GM18499 (cell line): ENCODE data around the gene LIPC.
A peak's percentile ranks its signal among the peaks of the same experiment; 100 is the strongest.

Experiments
- ATAC-seq: cut with Tn5 transposase; IDR thresholded peaks from one replicate; pipeline ENCODE4 v1.9.1; 2021; ENCODE audit warnings: moderate number of reproducible peaks; ENCODE audit not compliant: insufficient read depth, unreplicated experiment

The LIPC gene

DNA sequence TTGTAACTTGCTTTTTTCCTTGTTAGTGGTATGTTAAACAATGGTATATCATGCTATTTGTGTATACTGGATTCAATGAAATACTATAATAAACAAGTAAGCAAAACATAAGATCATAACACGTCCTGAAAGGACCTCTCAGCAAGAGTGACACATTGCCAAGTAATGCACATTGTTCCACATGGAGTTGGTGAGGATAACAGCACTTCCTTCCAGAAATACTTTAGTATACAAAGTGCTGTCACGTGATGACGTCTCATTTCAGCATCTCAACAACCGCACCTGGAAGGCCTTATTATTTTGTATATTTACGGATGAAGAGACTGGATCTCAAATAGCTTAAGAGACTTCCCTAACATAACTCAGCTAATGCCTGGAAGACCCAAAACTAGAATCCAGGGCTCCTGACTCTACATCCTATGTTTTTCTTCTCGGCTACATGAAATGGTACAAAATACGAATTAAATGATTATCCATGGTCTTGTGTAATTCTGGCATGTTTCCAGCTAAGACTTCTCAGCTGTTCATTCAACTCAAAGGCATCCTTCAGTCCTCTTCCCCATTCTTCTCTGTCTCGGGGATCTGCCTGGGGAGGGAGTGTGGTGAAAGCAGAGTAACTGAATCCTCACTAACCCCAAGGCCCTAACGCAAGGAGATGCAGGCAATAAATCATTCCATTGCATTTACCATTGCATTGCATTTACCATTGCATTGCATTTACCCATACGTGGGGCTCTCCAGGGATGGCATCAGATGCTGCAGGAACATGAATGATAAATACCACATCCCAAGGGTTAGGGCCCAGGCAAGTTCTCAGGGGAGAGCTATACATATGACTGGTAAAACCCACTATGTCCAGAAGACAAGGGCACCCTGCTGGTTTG is 79.2 kb downstream of the LIPC start:
- ATAC-seq, result no peak

DNA sequence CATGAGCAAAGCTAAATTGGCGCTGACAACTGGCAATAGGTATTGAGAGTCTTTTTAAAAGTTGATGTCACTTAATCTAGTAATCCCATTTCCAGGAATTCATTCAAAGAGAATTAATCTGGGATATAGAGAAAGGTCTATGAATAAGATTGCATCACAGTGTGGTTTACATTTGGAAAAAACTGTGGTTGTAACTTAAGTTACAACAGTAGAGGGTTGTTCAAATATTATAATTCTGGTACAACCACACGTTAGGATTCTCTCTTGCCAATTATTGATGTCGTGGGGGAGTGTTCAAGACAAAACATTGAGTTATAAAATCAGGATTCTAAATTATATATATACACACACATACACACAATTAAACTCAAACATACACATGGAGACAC is 79.8 kb downstream of the LIPC start:
- no peak for ATAC-seq

DNA sequence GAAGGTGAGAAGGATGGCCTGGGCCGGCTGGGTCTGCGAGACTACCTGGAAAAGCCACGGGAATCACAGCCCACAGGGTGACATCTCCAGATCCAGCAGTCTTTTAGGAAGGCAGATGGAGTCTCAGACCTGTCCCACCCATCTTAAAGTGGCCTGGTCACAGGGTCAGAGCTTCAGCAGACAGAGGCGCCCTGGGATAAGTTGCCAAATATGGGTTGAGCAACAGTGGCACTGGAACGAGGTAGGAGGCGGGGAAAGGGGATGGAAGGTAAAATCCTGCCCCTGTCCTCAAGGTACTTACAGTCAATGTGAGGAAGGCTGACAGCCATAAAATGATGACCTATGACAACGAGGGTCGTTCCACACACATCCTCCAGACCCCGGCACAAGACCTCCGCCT is 80.7 kb downstream of the LIPC start:
- ATAC-seq, result no peak

DNA sequence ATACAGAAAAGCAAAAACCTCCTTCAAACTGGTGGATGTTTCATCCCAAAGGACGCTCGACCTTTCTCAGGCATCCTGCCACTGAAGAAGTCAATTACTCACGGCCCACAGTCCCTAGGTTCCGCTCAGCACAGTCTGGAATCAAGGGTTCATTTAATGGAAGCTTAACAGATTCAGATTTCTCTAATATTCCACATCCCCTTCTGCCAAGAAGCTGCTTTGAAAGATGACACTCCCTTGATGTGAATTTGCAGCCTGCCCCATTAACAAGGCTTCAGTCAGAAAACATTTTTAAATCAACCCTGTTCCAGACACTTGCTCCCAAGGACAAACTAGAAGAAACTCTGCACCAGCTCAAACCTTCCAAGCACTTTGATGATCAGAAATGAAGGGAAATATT is 81.2 kb downstream of the LIPC start:
- ATAC-seq, result no peak

DNA sequence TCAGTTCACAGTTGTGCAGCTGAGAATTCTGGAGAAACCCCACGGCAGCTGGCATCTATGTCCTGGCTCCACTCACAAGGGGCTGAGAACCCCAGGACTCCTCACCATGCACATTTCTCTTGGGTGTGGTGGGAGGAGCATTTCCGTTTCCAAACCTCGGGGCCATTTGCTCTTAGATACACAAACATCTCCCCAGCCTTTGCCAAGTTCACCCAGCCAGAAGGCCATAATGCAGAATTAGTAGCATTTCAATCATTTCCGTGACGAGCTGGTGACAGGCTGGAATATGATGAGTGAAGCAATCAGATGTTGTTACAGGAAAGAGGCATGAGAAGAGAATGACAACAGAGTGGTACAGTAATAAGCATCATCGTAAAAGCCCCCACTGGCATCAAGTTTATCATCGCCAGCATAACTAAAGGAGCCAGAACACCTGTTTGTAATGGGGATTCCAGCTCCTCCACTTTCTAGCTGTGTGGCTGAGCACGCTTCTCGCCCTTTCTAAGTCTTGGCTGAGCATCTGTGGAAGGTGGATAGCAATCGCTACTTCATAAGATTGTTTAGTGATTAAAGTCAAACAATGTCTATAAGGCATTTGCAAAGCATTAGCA is 82.0 kb downstream of the LIPC start:
- ATAC-seq, result no peak

DNA sequence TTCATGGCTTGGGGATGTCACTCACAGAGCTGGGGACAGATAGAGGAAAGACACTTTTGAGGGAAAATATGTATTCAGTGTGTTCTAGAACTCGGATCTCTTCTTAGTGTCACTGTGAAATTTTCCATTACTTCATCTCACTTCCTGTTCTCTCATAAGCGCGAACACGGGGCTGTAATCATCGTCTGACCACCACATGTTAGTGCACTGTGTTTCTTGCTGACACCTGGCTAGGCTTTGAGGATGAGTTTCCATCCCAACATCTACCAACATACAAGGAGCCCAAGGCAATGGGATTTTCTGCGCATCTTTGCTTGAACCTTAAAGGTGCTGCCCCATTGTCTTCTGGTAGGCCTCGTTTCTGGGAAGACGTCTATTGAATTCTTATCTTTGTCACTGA is 84.0 kb downstream of the LIPC start:
- no peak for ATAC-seq

DNA sequence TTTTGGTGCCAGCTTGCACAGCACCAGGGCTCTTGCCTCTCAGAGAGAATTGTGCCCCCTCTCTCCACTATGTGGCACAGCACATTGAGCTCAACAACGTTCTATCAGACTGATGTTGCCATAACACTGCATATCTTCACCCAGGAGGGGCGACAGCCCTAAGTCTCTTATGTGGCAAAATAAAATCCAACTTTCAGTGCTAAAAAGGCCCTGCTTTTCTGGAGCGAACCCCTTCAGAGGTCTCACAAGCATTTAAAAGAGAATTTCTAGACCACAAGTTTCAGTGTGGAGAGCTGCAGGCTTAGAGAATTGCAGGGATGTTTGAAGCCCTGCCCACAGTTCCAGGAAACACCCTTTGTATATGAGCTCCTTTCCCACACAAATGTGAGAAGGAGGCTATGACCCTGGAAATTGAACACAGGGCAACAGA is 85.5 kb downstream of the LIPC start:
- ATAC-seq, result no peak

DNA sequence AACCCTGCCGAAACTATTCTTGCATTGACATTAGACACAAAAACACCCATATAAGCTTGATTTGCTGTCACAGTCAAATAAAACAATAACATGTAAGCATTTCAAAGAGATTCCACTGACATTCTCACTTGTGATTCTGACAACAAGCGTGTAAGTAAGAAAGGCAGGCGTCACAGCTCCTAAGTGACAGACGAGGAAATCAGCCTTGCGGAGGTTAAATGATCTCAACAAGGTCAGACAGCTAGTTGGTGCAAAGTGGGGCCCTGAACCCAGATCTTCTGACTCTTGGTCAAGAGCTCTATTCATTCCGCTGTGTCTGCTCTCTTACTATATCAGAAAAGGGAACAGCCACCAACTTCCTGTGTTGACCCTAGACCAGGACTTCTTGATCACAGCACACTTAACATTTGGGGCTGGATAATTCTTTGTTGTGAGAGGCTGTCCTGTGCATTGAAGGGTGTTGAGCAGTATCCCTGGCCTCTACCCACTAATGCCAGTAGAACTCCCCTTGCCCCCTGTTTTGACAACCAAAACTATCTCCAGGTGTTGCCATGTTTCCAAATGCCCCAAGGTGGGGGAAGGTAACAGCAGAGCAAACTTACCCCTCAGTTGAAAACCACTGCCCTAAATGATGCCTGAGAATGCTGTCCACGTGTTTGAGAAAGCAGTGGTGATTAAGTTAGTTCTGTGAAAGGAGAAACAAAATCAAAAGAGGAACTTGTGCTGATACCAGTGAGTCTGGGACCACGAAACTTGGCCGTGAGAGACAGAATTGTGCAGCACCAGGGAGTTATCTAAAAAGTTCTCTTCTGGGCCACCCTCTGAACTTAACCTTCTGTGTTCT is 86.1 kb downstream of the LIPC start:
- ATAC-seq, result peak; percentile 64

DNA sequence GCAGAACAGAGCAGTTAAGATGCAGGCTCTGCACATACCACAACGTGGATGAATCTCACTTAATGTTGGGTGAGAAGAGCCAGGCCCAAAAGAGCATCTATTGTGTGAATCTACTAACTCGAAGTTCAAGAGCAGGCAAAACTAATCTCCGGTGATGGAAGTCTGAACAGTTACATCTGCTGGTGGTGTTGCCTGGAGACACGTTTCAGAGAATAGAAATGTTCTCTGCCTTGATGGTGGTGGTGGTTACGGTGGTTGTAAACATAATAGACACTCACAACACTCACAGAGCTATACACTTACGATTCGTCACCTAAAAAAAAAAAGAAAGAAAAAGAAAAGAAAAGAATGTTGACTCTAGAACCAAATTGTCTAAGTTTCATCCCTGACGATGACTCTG is 86.8 kb downstream of the LIPC start:
- ATAC-seq, result no peak

DNA sequence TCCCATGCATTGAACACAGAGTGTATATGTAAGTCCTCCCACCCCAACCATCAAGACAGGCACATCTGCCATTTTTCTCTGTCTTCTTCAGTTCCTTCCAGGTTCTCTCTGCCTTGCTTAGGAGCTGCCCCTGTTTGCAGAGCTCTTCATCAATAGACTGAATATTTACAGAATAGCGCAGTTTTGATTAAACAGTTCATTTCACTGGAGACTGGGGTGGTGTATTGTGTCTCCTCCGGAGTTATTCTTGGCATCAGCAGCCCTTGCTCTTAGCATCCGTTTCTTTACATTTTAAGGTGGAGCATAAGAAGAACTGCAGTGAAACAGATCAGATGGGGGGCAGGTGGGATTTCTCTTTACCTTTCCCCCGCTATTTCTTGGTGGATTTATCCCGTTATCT is 87.7 kb downstream of the LIPC start:
- ATAC-seq, result no peak

DNA sequence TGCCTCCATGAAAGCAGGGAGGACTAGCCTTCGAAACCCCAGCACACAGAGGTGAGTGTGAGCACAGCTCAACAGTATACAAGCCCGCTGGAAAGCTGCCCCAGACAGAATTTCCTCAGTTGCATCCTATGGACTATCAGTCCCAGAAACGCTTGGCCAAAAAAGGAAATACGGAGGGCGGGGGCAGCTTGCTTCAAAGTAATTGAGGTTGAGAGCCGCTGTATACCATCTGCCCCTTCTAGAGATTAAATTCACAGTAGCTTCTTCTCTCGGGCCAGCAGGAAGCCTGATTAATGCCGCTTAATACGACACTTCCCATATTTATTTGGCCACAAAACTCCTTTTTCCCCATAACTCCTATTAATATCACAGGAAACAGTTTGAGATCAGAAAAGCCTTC is 88.7 kb downstream of the LIPC start:
- ATAC-seq, result no peak

DNA sequence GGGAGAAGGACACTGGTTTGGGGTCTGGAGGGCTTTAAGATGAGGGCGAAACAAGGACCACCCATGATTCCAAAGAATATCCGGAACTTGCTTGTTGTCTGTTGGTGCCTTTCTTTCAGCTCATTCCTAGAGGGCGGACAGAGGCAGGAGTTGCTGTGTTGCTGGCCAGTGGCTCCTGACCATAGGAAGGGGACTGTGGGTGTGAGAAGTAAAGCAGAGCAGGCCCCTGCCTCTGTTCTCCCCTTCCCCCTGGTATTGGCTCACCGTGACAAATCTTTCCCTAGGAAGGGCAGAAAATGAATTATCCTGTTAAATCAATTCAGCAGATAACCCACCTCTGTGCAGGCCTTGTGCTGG is 89.1 kb downstream of the LIPC start:
- no peak for ATAC-seq

DNA sequence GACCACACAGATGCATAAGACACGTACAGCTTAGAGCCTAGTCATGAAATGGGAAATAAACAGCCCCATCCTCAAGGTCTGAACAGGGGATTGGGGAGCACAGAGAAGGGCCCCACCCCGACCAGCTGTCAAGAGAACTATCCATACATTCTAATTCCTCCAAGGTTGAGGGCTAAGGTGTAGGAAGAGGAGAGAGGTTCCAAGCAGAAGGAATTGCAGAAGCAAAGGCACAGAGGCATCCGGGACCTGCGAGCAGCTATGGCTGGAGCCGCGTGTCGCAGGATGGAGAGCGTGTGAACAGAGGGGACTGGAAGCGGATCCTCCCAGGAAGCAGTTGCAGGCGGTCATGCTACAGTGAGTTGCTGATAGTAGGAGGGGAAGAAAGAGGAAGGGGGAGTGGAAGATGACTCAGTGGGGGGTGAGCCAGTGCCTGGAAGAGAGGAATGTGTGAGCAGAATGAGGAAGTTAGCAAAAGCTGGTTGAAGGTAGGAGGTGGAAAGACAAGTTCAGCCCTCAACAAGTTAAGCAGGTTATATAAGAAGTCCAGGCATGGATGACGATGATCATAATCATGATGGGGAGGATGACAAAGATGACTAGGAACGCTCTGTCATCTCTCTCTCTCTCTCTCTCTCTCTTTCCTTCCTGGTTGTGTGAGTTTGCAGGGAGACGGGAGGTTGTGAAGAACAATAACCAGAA is 89.7 kb downstream of the LIPC start:
- ATAC-seq, result no peak

DNA sequence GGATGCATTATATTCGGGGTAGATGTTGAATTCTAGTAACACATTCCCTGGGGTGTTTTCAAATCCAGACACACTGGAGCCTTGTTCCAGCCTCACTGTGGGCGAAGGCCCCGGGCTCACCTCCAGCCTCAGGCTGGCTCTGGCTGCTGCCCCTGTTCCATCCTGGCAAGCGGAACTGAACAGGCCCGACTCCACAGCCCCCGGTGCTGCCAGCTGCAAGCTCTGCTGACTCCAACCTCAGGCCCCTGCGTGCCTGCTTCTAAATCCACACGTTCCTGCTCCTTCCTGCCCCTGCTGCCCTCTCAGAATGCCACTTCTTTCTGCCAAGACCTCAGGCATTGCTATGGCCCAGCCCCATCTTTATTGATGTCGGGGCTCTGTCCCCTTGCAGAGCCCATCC is 90.6 kb downstream of the LIPC start:
- no peak for ATAC-seq

DNA sequence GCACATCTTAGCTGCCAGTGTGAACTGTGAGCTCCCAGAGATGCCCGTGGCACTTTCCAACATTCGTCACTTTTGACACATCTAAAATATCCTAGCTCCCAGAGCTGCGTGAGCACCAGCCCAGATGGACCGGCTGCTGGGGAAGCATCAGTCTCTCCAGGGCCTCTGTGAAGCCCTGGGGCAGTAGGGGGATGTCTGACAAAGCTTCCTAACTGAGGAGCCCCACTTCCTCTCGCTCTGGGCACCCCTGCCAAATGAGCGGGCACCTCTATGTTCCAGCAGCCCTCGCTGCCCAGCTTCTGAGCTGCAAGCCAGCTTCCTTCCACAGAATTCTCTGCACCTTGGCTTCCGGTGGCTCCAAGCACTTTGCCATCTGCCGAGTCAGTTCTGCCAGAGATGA is 91.1 kb downstream of the LIPC start:
- no peak for ATAC-seq

DNA sequence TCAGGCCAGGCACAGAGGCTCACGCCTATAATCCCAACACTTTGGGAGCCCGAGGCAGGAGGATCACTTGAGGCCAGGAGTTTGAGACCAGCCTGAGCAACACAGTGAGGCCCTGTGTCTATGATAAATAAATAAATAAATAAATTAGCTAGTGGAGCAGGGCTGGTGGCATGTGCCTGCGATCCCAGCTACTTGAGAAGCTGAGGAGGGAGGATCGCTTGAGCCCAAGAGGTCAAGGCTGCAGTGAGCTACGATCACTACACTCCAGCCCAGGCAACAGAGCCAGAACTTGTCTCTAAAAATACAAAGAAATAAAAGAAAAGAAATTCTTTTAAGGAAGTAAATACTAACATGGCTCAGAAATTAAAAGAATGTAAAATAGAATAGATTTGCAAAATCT is 91.8 kb downstream of the LIPC start:
- ATAC-seq, result no peak

DNA sequence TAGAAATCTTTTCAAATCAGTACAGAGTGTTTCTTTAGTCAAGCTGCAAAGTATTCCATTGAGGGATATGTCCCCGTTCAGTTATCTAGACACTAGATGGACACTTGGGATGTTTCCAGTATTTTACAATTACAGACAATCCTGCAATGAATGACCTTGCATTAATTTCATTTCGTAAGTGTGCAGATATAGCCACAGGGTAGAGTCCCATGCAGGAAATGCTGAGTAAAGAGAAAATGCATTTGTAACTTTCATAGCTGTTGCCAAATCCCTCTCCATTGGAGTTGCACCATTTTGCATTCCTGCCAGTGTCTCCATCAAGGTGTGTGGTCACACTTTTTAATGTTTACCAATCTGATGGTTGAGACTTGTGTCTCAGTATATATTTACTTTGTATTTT is 92.5 kb downstream of the LIPC start:
- ATAC-seq, result no peak

DNA sequence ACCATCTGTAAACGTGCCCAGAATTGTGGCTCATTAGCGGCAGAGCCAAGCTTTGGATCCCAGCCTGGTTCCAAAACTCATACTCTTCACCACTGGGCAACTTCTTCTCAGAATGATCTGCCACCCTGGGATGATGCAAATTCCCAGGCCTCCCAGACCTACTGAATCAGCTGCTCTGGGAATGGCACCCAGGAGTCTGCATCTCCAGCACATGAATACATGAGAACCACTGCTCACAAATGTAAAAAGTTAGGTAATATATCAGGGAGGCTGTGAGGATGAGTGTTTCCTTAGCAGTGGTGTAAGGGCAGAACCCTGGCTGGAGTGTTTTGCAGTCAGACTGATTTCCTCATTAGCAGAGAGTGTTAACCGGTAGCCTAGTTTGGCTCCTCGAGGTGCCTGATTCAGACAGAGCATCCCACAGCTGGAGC is 94.2 kb downstream of the LIPC start:
- no peak for ATAC-seq

DNA sequence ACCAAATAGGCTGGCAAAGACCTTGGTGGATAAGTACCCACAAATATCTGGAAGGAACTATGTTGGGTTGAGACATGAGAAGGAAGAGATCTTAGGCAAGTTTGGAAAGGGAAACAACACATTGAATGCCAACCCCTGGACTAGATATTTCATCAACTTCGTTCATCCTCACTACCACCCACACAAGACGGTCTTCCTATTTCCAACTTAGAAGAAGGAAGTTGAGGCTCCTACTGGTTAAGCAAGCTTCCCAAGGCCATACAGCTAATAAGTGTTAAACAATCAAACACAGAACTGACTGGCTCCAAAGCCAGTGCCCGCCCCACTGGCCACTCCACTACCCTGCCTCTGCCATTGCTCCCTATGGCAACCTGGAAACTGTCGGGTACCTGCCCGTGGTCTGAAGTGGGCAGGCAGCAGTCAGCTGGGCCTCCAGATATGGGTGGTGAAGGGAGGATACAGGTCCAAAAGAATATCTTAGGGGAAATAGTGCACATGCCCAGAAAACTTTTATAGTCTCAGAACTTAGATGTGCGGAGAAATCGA is 94.9 kb downstream of the LIPC start:
- ATAC-seq, result no peak

DNA sequence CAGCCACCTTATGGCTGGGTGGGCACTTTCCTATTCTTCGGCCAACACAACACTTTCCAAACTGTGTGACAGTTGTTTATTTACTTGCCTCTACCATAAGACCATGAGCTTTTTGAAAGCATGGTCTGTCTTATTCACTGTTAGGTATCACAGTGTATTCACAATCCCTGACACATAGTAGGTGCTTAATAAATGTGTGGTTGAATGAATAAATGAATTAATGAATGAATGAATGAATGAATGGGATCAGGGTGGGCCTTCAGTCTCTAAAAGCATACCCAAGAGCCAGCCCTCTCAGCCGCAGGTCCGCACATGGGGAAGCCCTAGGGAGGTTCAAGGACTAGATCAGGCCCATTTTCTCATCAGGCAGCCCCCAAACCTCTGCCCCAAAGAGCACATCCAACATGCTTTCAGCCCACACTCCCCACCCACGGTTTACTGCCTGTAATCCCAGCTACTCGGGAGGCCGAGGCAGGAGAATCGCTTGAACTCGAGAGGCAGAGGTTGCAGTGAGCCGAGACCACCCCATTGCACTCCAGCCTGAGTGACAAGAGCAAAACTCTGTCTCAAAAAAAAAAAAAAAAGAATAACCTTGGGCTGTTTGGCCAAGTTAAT is 95.9 kb downstream of the LIPC start:
- no peak for ATAC-seq
